Subcutaneous adipose tissue (tissue), 4 donors: ENCODE data around the gene KIRREL3. TPM values are rescaled to one million over a fixed set of nuclear protein-coding genes. Genes with fewer than 3 reads are reported as not detected.

Experiments
- CTCF ChIP-seq: fragments of 450-650 bp; IDR thresholded peaks from one replicate; pipeline ENCODE4 v1.5.1; 2016; ENCODE audit warnings: low read depth, mild to moderate bottlenecking, control low read depth, antibody characterized with exemption, moderate library complexity
- total RNA-seq, 4 donors: library from RNA; depleted of rRNA; stranded (reverse); fragments of >200 nt; gene quantifications; one replicate each; pipeline ENCODE4 v1.1.0, GENCODE V29; 2016

Gene KIRREL3
- total RNA-seq, 4 donors from 2014 or later: not detected

DNA sequence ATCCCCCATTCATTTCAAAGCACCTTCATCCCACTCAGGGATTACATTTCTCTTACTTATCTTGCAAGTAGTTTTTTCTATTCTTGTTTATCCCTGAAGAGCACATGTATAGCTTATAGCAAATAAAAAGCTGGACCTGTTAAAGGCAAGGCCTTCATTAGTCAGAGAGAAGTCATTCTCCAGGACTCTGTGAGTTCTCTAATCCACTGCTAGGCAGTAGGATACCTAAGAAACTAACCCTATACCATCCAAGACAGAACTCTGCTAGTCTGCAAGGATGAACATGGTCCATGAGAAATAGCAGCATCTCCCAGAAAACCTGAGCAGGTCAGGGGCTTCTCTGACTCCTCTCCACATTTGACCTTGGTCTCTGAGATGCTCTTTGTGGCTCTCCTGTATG is 104.5 kb downstream of the KIRREL3 start:
- TF ChIP-seq CTCF: no peak

DNA sequence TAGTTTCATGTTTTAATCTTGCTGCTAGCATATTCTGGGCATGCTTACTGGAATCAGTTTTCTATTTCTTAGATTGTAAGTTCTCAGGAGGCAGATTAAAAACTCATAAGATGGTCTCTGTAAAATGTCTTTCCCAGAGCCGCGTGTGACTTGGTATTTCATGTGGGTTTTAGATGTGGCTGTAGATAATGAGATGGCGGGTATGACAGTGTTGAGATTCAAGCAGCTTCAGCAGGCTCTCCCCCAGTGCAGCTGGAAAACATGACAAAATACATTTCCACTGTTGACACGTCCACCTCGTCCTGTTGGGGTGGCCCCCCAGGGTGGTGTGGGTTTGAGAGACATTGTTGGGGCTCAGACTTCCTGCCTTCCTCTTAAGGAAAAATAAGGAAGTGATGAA is 106.8 kb downstream of the KIRREL3 start:
- TF ChIP-seq CTCF: no peak

GRCh38 chr11:126892756-126893155 is 107.8 kb downstream of the KIRREL3 start:
- no peak for TF ChIP-seq CTCF

DNA sequence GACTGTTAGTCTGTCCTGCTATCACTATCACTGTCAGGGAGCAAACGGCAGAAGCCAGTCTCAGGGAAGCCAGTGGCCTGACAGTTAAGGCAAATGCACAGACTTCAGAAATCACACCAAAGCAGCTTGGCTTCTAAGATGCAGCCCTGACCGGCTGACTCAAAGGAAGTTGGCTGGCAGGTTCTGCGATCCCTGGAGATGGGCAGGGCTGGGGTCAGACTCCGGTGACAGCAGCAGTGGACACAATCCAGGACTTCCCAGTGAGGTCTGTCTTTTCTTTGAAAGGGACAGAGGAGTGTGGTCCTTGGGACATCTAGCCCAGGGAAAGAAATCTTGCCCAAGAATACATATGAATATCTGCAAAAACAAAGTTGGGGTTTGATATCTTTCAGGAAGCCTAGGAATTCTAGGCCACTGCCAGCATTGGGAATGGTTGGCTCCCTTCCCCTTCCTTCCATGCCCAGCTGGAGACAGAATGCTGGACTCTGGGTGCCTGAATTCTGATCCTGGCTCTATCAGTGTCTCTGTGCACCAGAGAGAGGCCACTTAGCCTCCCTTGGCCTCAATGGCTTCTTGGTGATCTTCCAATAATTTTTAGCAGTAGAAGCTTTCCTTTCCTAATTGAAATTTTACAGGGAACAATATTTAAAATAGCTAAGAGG is 108.9 kb downstream of the KIRREL3 start:
- no peak for TF ChIP-seq CTCF

GRCh38 chr11:126890561-126890960 is 110.0 kb downstream of the KIRREL3 start:
- no peak for TF ChIP-seq CTCF

GRCh38 chr11:126888115-126888712 is 112.4 kb downstream of the KIRREL3 start:
- no peak for TF ChIP-seq CTCF

DNA sequence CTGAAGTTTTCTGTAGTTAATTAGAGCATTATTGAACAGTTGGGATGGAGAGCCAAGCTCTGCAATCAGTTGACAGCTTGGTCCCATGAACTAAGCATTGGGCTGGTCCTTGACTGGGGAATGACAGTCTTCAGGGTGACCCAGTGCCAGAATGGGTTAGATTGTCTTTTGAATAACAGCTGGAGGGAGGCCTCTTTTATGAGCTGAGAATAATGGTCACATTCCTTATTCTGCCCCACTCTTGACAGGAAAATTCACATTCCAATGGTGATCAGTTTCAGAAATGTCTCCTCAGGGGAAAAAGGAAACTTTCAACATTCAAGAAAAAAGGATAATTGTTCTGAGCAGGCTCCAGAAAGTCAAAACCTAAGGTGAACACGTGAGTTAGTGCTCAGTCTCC is 113.9 kb downstream of the KIRREL3 start:
- TF ChIP-seq CTCF: no peak
